ENCODE measurements around the gene LHPP. TPM values are rescaled to one million over a fixed set of nuclear protein-coding genes. Genes with fewer than 3 reads are reported as not detected.

The LHPP gene
- total RNA-seq, 4 donors from 2014 or later: 12.3 to 25.0 (median 16.2) TPM

DNA sequence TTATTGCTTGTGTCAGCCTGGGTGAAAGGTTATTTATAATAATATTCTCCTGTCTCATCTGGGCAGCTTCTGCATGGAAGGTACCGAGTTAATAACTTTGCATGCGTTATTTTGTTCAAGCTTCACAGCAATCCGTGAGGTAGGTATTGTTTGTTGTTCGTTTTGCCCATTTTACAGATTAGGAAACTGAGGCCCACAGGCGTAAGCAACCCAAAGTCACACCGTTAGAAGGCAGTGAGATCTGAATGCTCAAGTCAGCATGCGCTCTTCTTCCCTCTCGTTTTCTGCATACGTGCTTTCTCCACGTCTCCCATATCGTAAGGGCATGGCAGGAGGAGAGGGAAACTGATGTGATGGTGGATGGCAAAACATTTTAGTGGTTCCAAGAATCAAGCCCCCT is 34.1 kb downstream of the LHPP start:
- Histone ChIP-seq H3K27ac (no peak overlapping the region), H3K4me1 (no peaks in the 10 kb centered on the region), H3K27me3 (no peaks in the 10 kb centered on the region), H3K4me3 (no peak overlapping the region), H3K36me3 (peaks cover 0 to 29% of the 10 kb centered on the region in 2 donors), H3K9me3 (peaks cover 0 to 3% (median 0%) of the 10 kb centered on the region in 3 donors)
- no peak for ATAC-seq
- TF ChIP-seq EP300 (IDR thresholded peaks at IDR 0.05): no peak
- TF ChIP-seq POLR2AphosphoS5 (IDR thresholded peaks at IDR 0.05): no peak
- TF ChIP-seq, protein P1, sequence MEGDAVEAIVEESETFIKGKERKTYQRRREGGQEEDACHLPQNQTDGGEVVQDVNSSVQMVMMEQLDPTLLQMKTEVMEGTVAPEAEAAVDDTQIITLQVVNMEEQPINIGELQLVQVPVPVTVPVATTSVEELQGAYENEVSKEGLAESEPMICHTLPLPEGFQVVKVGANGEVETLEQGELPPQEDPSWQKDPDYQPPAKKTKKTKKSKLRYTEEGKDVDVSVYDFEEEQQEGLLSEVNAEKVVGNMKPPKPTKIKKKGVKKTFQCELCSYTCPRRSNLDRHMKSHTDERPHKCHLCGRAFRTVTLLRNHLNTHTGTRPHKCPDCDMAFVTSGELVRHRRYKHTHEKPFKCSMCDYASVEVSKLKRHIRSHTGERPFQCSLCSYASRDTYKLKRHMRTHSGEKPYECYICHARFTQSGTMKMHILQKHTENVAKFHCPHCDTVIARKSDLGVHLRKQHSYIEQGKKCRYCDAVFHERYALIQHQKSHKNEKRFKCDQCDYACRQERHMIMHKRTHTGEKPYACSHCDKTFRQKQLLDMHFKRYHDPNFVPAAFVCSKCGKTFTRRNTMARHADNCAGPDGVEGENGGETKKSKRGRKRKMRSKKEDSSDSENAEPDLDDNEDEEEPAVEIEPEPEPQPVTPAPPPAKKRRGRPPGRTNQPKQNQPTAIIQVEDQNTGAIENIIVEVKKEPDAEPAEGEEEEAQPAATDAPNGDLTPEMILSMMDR (IDR thresholded peaks at IDR 0.05): no peak
- TF ChIP-seq POLR2A (IDR thresholded peaks at IDR 0.05): no peak
- 94 to 96% methylated on average over 10 to 11 of the region's 11 CpGs for WGBS, 2 donors (ENCODE audit: low coverage in 1 of 2)

DNA sequence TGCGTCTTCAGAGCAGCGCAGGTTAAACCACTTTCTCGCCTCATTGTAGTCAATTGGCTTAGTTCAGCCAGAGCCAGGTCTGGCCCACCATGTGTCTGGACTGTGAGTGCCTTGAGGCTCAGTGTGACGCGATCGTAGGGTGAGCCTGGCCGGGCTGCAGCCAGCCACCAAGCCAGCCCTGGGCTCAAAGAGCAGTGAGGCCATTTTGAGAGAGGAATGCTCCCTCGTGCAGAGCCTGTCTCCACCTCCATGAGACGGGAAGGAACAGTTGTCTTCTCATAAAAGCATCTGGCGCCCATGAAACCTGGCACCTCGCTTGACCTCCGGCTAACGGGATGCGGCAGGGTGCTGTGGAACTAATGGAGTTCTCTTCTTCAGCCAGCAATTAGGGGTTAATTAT is 34.5 kb downstream of the LHPP start:
- Histone ChIP-seq H3K4me3 (no peak overlapping the region), H3K36me3 (peaks cover 0 to 29% of the 10 kb centered on the region in 2 donors), H3K27me3 (no peaks in the 10 kb centered on the region), H3K9me3 (peaks cover 0 to 7% (median 0%) of the 10 kb centered on the region in 3 donors), H3K27ac (no peak overlapping the region), H3K4me1 (no peaks in the 10 kb centered on the region)
- 94 to 99% methylated on average over 9 to 12 of the region's 14 CpGs for WGBS, 2 donors (ENCODE audit: low coverage in 1 of 2)
- ATAC-seq: no peak
- TF ChIP-seq, protein P1 (IDR thresholded peaks at IDR 0.05): no peak
- TF ChIP-seq POLR2AphosphoS5 (IDR thresholded peaks at IDR 0.05) (no peak), EP300 (IDR thresholded peaks at IDR 0.05) (no peak), POLR2A (IDR thresholded peaks at IDR 0.05) (no peak)

DNA sequence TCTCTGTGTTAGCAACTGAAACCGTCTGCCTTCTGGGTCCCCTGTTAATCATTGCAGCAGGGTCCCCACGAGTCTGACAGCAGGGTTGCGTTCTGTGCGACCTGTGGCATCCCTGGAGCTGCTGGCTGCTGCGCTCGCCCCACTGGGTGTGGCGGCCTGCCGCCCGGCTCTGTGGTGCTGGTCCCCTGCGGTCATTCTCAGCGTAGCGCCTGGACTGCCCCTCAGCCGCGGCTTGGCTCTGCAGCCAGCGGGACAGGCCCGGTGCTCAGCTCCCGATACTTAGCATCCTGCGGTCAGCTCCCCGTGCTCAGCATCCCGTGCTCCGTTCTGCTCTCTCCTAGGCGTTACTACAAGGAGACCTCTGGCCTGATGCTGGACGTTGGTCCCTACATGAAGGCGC is 35.0 kb downstream of the LHPP start:
- Histone ChIP-seq H3K27me3 (no peaks in the 10 kb centered on the region), H3K27ac (no peak overlapping the region), H3K9me3 (peaks cover 0 to 8% (median 0%) of the 10 kb centered on the region in 3 donors), H3K4me1 (no peaks in the 10 kb centered on the region), H3K36me3 (peaks cover 0 to 26% of the 10 kb centered on the region in 2 donors), H3K4me3 (no peak overlapping the region)
- no peak for ATAC-seq
- TF ChIP-seq, protein P1 (IDR thresholded peaks at IDR 0.05): no peak
- no peak for TF ChIP-seq POLR2A (IDR thresholded peaks at IDR 0.05)
- no peak for TF ChIP-seq POLR2AphosphoS5 (IDR thresholded peaks at IDR 0.05)
- no peak for TF ChIP-seq EP300 (IDR thresholded peaks at IDR 0.05)
- 100% methylated on average over 3 of the region's 24 CpGs; no CpG with 5 or more reads in 1 of the 2 donors for WGBS, 2 donors (ENCODE audit: low coverage in 1 of 2)

DNA sequence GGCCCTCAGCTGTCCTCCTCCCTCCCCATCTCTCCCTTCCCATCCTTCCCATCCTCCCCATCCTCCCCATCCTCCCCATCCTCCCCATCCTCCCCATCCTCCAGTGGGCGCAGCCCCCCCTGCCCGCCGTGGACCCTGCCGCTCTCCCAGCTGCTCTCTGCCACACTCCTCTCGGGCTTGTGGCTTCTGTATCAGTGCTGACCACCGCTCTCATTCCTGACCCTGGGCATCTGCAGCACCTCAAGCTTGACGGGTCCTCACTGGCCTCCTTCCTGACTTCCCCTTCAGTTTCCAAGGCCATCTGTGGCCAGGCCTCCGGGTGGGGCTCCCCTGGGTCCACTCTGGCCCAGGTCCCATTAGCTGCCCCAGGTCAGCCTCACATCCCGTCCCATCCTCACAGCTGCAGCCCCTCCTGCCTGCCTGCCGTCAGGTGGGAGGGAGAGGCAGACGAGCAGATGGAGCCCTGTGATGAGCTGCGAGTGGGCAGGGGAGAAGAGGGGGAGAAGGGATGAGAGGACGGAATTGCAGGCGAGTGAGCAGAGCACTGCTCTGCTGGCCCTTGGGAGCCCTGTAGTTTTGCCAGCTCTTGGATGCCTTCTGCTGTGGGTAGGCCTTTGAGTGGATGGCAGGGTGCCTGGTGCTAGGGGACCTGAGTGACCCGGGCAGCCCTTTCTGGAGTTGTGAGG is 35.7 kb downstream of the LHPP start:
- TF ChIP-seq POLR2AphosphoS5 (IDR thresholded peaks at IDR 0.05): no peak
- TF ChIP-seq, protein P1 (IDR thresholded peaks at IDR 0.05): no peak
- TF ChIP-seq EP300 (IDR thresholded peaks at IDR 0.05): no peak
- no peak for TF ChIP-seq POLR2A (IDR thresholded peaks at IDR 0.05)
- no peak overlapping the region for H3K27ac ChIP-seq
- no peak for ATAC-seq
- H3K36me3 ChIP-seq: peaks cover 0 to 26% of the 10 kb centered on the region in 2 donors
- no peak overlapping the region for H3K4me3 ChIP-seq
- no peaks in the 10 kb centered on the region for H3K4me1 ChIP-seq
- H3K27me3 ChIP-seq: no peaks in the 10 kb centered on the region
- peaks cover 0 to 8% (median 0%) of the 10 kb centered on the region in 3 donors for H3K9me3 ChIP-seq
- 60% methylated on average over 1 of the region's 15 CpGs; no CpG with 5 or more reads in 1 of the 2 donors for WGBS, 2 donors (ENCODE audit: low coverage in 1 of 2)

DNA sequence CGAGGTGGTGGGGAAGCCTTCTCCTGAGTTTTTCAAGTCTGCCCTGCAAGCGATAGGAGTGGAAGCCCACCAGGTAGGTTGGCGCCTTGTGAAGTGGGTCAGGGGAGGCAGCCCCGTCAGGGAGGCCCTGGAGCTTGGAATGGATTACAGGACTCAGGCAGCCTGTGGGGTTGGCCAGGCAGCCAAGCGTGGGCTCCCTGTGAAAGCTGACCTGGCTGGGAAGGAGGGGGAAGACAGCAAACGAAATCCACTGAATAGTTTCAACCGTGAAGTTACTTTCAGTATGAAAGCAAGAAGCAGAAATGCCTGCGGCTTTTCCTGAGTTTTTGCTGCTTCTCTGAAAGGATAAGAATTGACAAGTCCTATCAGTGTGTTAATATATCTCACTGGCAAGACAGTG is 36.4 kb downstream of the LHPP start:
- Histone ChIP-seq H3K4me3 (no peak overlapping the region), H3K27ac (no peak overlapping the region), H3K36me3 (peaks cover 0 to 21% of the 10 kb centered on the region in 2 donors), H3K9me3 (peaks cover 0 to 8% (median 0%) of the 10 kb centered on the region in 3 donors), H3K4me1 (no peaks in the 10 kb centered on the region), H3K27me3 (no peaks in the 10 kb centered on the region)
- WGBS, 2 donors (ENCODE audit: low coverage in 1 of 2): 82 to 86% methylated on average over 4 to 5 of the region's 8 CpGs
- TF ChIP-seq POLR2AphosphoS5 (IDR thresholded peaks at IDR 0.05) (no peak), EP300 (IDR thresholded peaks at IDR 0.05) (no peak), POLR2A (IDR thresholded peaks at IDR 0.05) (no peak)
- TF ChIP-seq, protein P1 (IDR thresholded peaks at IDR 0.05): no peak
- ATAC-seq: no peak
